HepG2 (cell line): ENCODE measurements around the gene GLUD1. TPM values are rescaled to one million over a fixed set of nuclear protein-coding genes. Genes with fewer than 3 reads are reported as not detected.
A peak's percentile ranks its signal among the peaks of the same experiment; 100 is the strongest.

ENCODE experiments used
- ELF1 ChIP-seq: sonication (generic); formaldehyde crosslinking; IDR thresholded peaks from 2 replicates; pipeline ENCODE4 v1.4.0; 2020; ENCODE audit warnings: missing genetic modification reagents
- IKZF4 ChIP-seq: sonication (generic); formaldehyde crosslinking; IDR thresholded peaks from 2 replicates; pipeline ENCODE4 v1.5.1; 2020; ENCODE audit warnings: borderline replicate concordance, mild to moderate bottlenecking, low read depth, missing genetic modification reagents; ENCODE audit errors: not compliant biosample characterization
- MLLT10 ChIP-seq: sonication (generic); formaldehyde crosslinking; IDR thresholded peaks from 2 replicates; pipeline ENCODE4 v1.4.0; 2020; ENCODE audit warnings: missing genetic modification reagents
- MXI1 ChIP-seq: IDR thresholded peaks from 3 replicates; pipeline ENCODE4 v1.6.1; 2012; ENCODE audit warnings: low read depth, low read length, inconsistent platforms, borderline replicate concordance
- NFE2 ChIP-seq: sonication (generic); formaldehyde crosslinking; IDR thresholded peaks from 2 replicates; pipeline ENCODE4 v1.4.0; 2020; ENCODE audit warnings: missing genetic modification reagents
- NFIC ChIP-seq: IDR thresholded peaks from 2 replicates; pipeline ENCODE4 v1.6.1; 2012; ENCODE audit warnings: mild to moderate bottlenecking, low read length, inconsistent platforms
- NFYB ChIP-seq: sonication (generic); formaldehyde crosslinking; IDR thresholded peaks from 2 replicates; pipeline ENCODE4 v1.4.0; 2020; ENCODE audit warnings: missing genetic modification reagents
- NR2C2 ChIP-seq: sonication (generic); formaldehyde crosslinking; IDR thresholded peaks from 2 replicates; pipeline ENCODE4 v1.4.0; 2020; ENCODE audit warnings: missing genetic modification reagents, mild to moderate bottlenecking, moderate library complexity, borderline replicate concordance
- POLR2AphosphoS5 ChIP-seq: IDR thresholded peaks from 2 replicates; pipeline ENCODE4 v1.6.1; 2012; ENCODE audit warnings: low read depth, low read length
- RFX5 ChIP-seq: IDR thresholded peaks from 2 replicates; pipeline ENCODE4 v1.6.1; 2011; ENCODE audit warnings: low read depth, low read length, improper control_type of control experiment
- SAFB2 ChIP-seq: sonication (generic); formaldehyde crosslinking; IDR thresholded peaks from 2 replicates; pipeline ENCODE4 v1.5.1; 2020; ENCODE audit warnings: missing genetic modification reagents, low read depth, mild to moderate bottlenecking, borderline replicate concordance
- SIN3B ChIP-seq: fragments of 150-350 bp; IDR thresholded peaks from 2 replicates; pipeline ENCODE4 v1.6.1; 2014; ENCODE audit warnings: low read length
- TBP ChIP-seq: sonication (generic); formaldehyde crosslinking; IDR thresholded peaks from 2 replicates; pipeline ENCODE4 v1.5.0; 2020; ENCODE audit warnings: missing genetic modification reagents
- THAP11 ChIP-seq: IDR thresholded peaks from 2 replicates; pipeline ENCODE4 v1.6.1; 2016; ENCODE audit warnings: missing biosample characterization, missing genetic modification reagents
- ZNF253 ChIP-seq: sonication (generic); formaldehyde crosslinking; IDR thresholded peaks from 2 replicates; pipeline ENCODE4 v1.8.0; 2022; ENCODE audit warnings: mild to moderate bottlenecking, missing genetic modification reagents, borderline replicate concordance
- ZNF367 ChIP-seq: sonication (generic); formaldehyde crosslinking; IDR thresholded peaks from 2 replicates; pipeline ENCODE4 v1.4.0; 2020; ENCODE audit warnings: missing genetic modification reagents, borderline replicate concordance
- ZNF607 ChIP-seq: sonication (generic); formaldehyde crosslinking; IDR thresholded peaks from 2 replicates; pipeline ENCODE4 v1.5.1; 2020; ENCODE audit warnings: missing genetic modification reagents, mild to moderate bottlenecking, borderline replicate concordance
- ZSCAN21 ChIP-seq: sonication (generic); formaldehyde crosslinking; IDR thresholded peaks from 2 replicates; pipeline ENCODE4 v1.8.0; 2022; ENCODE audit warnings: mild to moderate bottlenecking, missing genetic modification reagents, moderate library complexity, borderline replicate concordance
- ZSCAN31 ChIP-seq: sonication (generic); formaldehyde crosslinking; IDR thresholded peaks from 2 replicates; pipeline ENCODE4 v1.5.0; 2020; ENCODE audit warnings: low read depth, mild to moderate bottlenecking, missing genetic modification reagents
- ZSCAN9 ChIP-seq: IDR thresholded peaks from 2 replicates; pipeline ENCODE4 v1.6.1; 2016; ENCODE audit warnings: borderline replicate concordance
- polyA plus RNA-seq, 8 experiments: library from polyadenylated mRNA; depleted of rRNA in 3 of 8; stranded (reverse) in 7 of 8; unstranded in 1 of 8; fragments of >200 nt; fragmentation: Illumina TruSeq in 4 of 8; extraction: Trizol in 4 of 8; gene quantifications; 2 replicates each; pipeline versions ENCODE4 v1.2.1 to v1.2.3, GENCODE V29; 2011 to 2016; ENCODE audit warnings: low read depth in 4 of 8, missing spikeins in 1 of 8, mixed read lengths in 1 of 8; ENCODE audit not compliant: insufficient read depth in 1 of 8
- total RNA-seq, 5 experiments: library from RNA; depleted of rRNA; stranded (reverse); fragments of >200 nt; fragmentation: Illumina TruSeq; extraction: Trizol; gene quantifications; 2 replicates each; pipeline ENCODE4 v1.2.3, GENCODE V29; 2016; ENCODE audit warnings: low read depth in 1 of 5
- TF ChIP-seq, protein P1 (sequence below): sonication (generic); formaldehyde crosslinking; IDR thresholded peaks from 2 replicates; pipeline ENCODE4 v1.4.0; 2020; ENCODE audit warnings: missing genetic modification reagents
- TF ChIP-seq, protein P2 (sequence below): sonication (generic); formaldehyde crosslinking; IDR thresholded peaks from 2 replicates; pipeline ENCODE4 v1.5.0; 2020; ENCODE audit warnings: mild to moderate bottlenecking, missing genetic modification reagents, borderline replicate concordance
- TF ChIP-seq, protein P3 (sequence below): conservative IDR thresholded peaks from 2 replicates; pipeline ENCODE4 v1.6.1; 2018; ENCODE audit warnings: missing genetic modification reagents
- TF ChIP-seq, protein P4 (sequence below): sonication (generic); formaldehyde crosslinking; IDR thresholded peaks from 2 replicates; pipeline ENCODE4 v1.4.0; 2020; ENCODE audit warnings: low read depth, mild to moderate bottlenecking, missing genetic modification reagents

Gene GLUD1
- total and polyA plus RNA-seq, 2 of the 13 experiments (the other 11 are each of a cell fraction or from before 2014, with no cell fraction given), result 301 to 798 TPM

DNA sequence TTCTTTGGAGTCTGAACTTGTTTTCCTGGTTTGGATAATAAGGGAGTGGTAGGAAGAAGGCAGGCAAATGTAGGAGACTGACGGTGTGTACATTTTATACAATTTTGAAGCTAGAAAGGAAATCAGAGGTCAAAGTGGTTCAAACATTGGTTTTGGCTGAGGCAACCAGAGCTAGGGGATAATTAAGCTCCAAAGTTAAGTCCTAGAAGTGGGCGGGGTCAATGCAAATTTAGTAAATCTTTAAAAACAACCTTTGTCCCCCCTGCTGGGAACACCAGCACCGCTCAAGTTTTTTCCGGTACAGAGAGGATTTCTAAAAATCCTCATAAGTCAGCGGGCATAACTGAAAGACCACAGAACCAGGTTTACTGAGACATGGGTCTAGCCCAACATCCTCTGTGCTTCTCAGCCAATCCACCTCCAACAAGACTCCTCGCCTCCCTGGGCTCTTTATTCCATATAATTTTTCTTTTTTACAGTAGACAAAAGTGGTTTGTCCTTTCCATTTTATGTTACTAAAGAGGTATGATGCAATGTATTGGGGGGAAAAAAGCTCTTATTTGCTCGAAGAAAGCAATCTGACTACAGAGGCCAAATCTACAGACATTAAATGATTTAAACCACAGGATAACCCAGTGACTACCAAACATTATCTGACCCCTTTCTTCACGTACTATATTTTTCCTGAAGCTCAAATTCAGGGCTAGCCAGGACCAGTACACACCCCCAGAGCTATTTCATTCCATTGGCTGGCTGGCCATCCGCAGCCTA lies 1.6 kb downstream of the GLUD1 start (continued):
- peak; percentile 32; the same call in 1 of the 3 replicates for TF ChIP-seq MXI1
- TF ChIP-seq ZSCAN21 (CRISPR knock-in tag), result 0 out of 2 replicates have a peak, but pooled peaks have one; percentile 35
- no peak for TF ChIP-seq TBP (CRISPR knock-in tag)
- TF ChIP-seq, protein P1, sequence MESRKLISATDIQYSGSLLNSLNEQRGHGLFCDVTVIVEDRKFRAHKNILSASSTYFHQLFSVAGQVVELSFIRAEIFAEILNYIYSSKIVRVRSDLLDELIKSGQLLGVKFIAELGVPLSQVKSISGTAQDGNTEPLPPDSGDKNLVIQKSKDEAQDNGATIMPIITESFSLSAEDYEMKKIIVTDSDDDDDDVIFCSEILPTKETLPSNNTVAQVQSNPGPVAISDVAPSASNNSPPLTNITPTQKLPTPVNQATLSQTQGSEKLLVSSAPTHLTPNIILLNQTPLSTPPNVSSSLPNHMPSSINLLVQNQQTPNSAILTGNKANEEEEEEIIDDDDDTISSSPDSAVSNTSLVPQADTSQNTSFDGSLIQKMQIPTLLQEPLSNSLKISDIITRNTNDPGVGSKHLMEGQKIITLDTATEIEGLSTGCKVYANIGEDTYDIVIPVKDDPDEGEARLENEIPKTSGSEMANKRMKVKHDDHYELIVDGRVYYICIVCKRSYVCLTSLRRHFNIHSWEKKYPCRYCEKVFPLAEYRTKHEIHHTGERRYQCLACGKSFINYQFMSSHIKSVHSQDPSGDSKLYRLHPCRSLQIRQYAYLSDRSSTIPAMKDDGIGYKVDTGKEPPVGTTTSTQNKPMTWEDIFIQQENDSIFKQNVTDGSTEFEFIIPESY (CRISPR knock-in tag), result no peak
- TF ChIP-seq NFYB (CRISPR knock-in tag), result peak; percentile 22; the same call in 1 of the 2 replicates
- peak; percentile 69; the same call in 1 of the 2 replicates for TF ChIP-seq ZSCAN31 (CRISPR knock-in tag)
- 0 out of 2 replicates have a peak, but pooled peaks have one; percentile 14 for TF ChIP-seq MLLT10 (CRISPR knock-in tag)
- peak; percentile 87 for TF ChIP-seq POLR2AphosphoS5
- no peak for TF ChIP-seq ELF1 (CRISPR knock-in tag)
- no peak for TF ChIP-seq ZNF253 (CRISPR knock-in tag)
- TF ChIP-seq SAFB2, result no peak
- no peak for TF ChIP-seq NFE2 (CRISPR knock-in tag)
- TF ChIP-seq THAP11 (CRISPR knock-in tag), result peak; percentile 51; the same call in 1 of the 2 replicates
- TF ChIP-seq, protein P2, sequence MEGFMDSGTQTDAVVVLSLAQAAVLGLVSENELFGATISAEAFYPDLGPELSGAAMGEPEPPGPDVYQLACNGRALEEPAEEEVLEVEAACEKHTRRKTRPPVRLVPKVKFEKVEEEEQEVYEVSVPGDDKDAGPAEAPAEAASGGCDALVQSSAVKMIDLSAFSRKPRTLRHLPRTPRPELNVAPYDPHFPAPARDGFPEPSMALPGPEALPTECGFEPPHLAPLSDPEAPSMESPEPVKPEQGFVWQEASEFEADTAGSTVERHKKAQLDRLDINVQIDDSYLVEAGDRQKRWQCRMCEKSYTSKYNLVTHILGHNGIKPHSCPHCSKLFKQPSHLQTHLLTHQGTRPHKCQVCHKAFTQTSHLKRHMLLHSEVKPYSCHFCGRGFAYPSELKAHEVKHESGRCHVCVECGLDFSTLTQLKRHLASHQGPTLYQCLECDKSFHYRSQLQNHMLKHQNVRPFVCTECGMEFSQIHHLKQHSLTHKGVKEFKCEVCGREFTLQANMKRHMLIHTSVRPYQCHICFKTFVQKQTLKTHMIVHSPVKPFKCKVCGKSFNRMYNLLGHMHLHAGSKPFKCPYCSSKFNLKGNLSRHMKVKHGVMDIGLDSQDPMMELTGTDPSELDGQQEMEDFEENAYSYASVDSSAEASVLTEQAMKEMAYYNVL (CRISPR knock-in tag), result no peak
- TF ChIP-seq ZSCAN9 (CRISPR knock-in tag), result 0 out of 2 replicates have a peak, but pooled peaks have one; percentile 11
- TF ChIP-seq ZNF607 (CRISPR knock-in tag), result peak; percentile 78; the same call in 1 of the 2 replicates
- peak; percentile 71 for TF ChIP-seq NFIC
- no peak for TF ChIP-seq NR2C2 (CRISPR knock-in tag)
- TF ChIP-seq, protein P3, sequence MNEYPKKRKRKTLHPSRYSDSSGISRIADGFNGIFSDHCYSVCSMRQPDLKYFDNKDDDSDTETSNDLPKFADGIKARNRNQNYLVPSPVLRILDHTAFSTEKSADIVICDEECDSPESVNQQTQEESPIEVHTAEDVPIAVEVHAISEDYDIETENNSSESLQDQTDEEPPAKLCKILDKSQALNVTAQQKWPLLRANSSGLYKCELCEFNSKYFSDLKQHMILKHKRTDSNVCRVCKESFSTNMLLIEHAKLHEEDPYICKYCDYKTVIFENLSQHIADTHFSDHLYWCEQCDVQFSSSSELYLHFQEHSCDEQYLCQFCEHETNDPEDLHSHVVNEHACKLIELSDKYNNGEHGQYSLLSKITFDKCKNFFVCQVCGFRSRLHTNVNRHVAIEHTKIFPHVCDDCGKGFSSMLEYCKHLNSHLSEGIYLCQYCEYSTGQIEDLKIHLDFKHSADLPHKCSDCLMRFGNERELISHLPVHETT (CRISPR knock-in tag), result no peak
- TF ChIP-seq ZNF367 (CRISPR knock-in tag), result no peak
- TF ChIP-seq SIN3B, result no peak
- no peak for TF ChIP-seq RFX5
- no peak for TF ChIP-seq IKZF4 (CRISPR knock-in tag)
- TF ChIP-seq, protein P4, sequence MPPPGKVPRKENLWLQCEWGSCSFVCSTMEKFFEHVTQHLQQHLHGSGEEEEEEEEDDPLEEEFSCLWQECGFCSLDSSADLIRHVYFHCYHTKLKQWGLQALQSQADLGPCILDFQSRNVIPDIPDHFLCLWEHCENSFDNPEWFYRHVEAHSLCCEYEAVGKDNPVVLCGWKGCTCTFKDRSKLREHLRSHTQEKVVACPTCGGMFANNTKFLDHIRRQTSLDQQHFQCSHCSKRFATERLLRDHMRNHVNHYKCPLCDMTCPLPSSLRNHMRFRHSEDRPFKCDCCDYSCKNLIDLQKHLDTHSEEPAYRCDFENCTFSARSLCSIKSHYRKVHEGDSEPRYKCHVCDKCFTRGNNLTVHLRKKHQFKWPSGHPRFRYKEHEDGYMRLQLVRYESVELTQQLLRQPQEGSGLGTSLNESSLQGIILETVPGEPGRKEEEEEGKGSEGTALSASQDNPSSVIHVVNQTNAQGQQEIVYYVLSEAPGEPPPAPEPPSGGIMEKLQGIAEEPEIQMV (CRISPR knock-in tag), result no peak
